B cell (primary cell): ENCODE results near the gene SMIM12. TPM values are rescaled to one million over a fixed set of nuclear protein-coding genes. Genes with fewer than 3 reads are reported as not detected.
"Not testable (repeated sequence)": the region's sequence is repeated elsewhere in the genome, so short reads cannot be mapped to it uniquely, and the experiment has no call there.

ENCODE experiments used
- ATAC-seq: fragments of 200-7000 bp; cut with Tn5 transposase; one replicate; pipeline ENCODE4 v1.10.0; 2021; ENCODE audit warnings: low read depth, mild to moderate bottlenecking, moderate number of reproducible peaks, moderate library complexity
- CTCF ChIA-PET: fragments of 350-600 bp; sonication (Branson Sonifier 250); formaldehyde crosslinking; loops from one replicate; lab custom pipeline; 2021; ENCODE audit warnings: antibody characterized with exemption, inconsistent platforms; lab: Charles Lee
- POLR2A ChIA-PET: fragments of 350-600 bp; sonication (Branson Sonifier 250); formaldehyde crosslinking; loops from one replicate; lab custom pipeline; 2021; ENCODE audit warnings: antibody characterized with exemption; lab: Charles Lee
- DNase-seq: peaks from one replicate; pipeline ENCODE4 v3.0.0; 2013
- H2AFZ ChIP-seq: 2 replicates; pipeline ENCODE4 v1.6.1; 2012; ENCODE audit warnings: mild to moderate bottlenecking, low read depth, low read length; ENCODE audit not compliant: insufficient read depth, poor library complexity, severe bottlenecking
- H3K27ac ChIP-seq, 2 donors: 1 replicate in 1 of 2; 2 replicates in 1 of 2; pipeline ENCODE4 v1.5.1; 2012 to 2013; ENCODE audit warnings: low read length in 2 of 2, mild to moderate bottlenecking in 2 of 2, moderate library complexity in 1 of 2
- H3K27me3 ChIP-seq, 4 experiments: fragments of 200-600 bp in 1 of 4; sonication (generic) in 1 of 4; replicated peaks in 1 of 4; 1 replicate in 2 of 4; 2 replicates in 2 of 4; pipeline versions ENCODE4 v1.6.1 to v1.7.0; 2013 to 2016; ENCODE audit warnings: low read length in 3 of 4, mild to moderate bottlenecking in 2 of 4, mixed read lengths in 1 of 4, moderate library complexity in 1 of 4; ENCODE audit not compliant: insufficient read depth in 4 of 4, control insufficient read depth in 3 of 4; ENCODE audit errors: control extremely low read depth in 1 of 4
- H3K36me3 ChIP-seq, 2 experiments: replicated peaks in 1 of 2; 1 replicate in 1 of 2; 2 replicates in 1 of 2; pipeline versions ENCODE4 v1.6.1 to v1.7.1; 2013; ENCODE audit warnings: low read length in 1 of 2; ENCODE audit not compliant: insufficient read depth in 2 of 2, control insufficient read depth in 1 of 2; ENCODE audit errors: control extremely low read depth in 1 of 2, extremely low read depth in 1 of 2
- H3K4me1 ChIP-seq, 2 donors: fragments of 200-600 bp in 1 of 2; sonication (generic) in 1 of 2; 1 replicate in 1 of 2; 2 replicates in 1 of 2; pipeline versions ENCODE4 v1.5.1 to v1.6.1; 2013 to 2017; ENCODE audit warnings: low read length in 2 of 2; ENCODE audit not compliant: control insufficient read depth in 2 of 2, insufficient read depth in 2 of 2
- H3K4me2 ChIP-seq: replicated peaks from 2 replicates; pipeline ENCODE3; 2012; ENCODE audit warnings: mild to moderate bottlenecking, low read depth, low read length; ENCODE audit not compliant: poor library complexity, severe bottlenecking
- H3K4me3 ChIP-seq, 5 experiments: fragments of 200-600 bp in 1 of 5; sonication (generic) in 1 of 5; 1 replicate in 3 of 5; 2 replicates in 2 of 5; pipeline versions ENCODE4 v1.5.1 to v1.7.0; 2011 to 2016; ENCODE audit warnings: low read length in 4 of 5, mild to moderate bottlenecking in 4 of 5, low read depth in 2 of 5, control low read depth in 1 of 5, moderate library complexity in 1 of 5; ENCODE audit not compliant: insufficient read depth in 1 of 5; ENCODE audit errors: control extremely low read depth in 1 of 5, extremely low read depth in 1 of 5
- H3K79me2 ChIP-seq: fragments of 200-600 bp; sonication (generic); one replicate; pipeline ENCODE4 v1.6.0; 2016; ENCODE audit warnings: low read length; ENCODE audit not compliant: control insufficient read depth, insufficient read depth
- H3K9ac ChIP-seq: fragments of 200-600 bp; sonication (generic); 2 replicates; pipeline ENCODE4 v1.6.1; 2017; ENCODE audit warnings: mild to moderate bottlenecking, low read length, moderate library complexity
- H3K9me3 ChIP-seq, 3 donors: one replicate each; pipeline versions ENCODE4 v1.6.1 to v1.7.1; 2013; ENCODE audit warnings: low read length in 2 of 3; ENCODE audit not compliant: control insufficient read depth in 2 of 3, insufficient read depth in 1 of 3; ENCODE audit errors: control extremely low read depth in 1 of 3
- H4K20me1 ChIP-seq: 2 replicates; pipeline ENCODE4 v1.6.0; 2012; ENCODE audit warnings: mild to moderate bottlenecking, low read length; ENCODE audit not compliant: insufficient read depth, control insufficient read depth, poor library complexity, severe bottlenecking
- H3K27ac Mint-ChIP-seq: one replicate; pipeline ENCODE4 v1.8.0; 2021; ENCODE audit warnings: mixed read lengths
- H3K27me3 Mint-ChIP-seq: one replicate; pipeline ENCODE4 v1.8.0; 2021; ENCODE audit warnings: mixed read lengths
- H3K4me1 Mint-ChIP-seq: one replicate; pipeline ENCODE4 v1.8.0; 2021; ENCODE audit warnings: mixed read lengths
- H3K4me3 Mint-ChIP-seq: one replicate; pipeline ENCODE4 v1.8.0; 2021; ENCODE audit warnings: mixed read lengths
- H3K9me3 Mint-ChIP-seq: one replicate; pipeline ENCODE4 v1.8.0; 2022; ENCODE audit warnings: mixed read lengths; ENCODE audit not compliant: insufficient read depth
- CTCF ChIP-seq: fragments of 200-600 bp; IDR thresholded peaks from one replicate; pipeline ENCODE4 v1.8.0; 2022; ENCODE audit warnings: antibody characterized with exemption, mild to moderate bottlenecking
- EZH2 ChIP-seq: IDR thresholded peaks from 2 replicates; pipeline ENCODE4 v1.6.1; 2012; ENCODE audit warnings: borderline replicate concordance, low read depth, mild to moderate bottlenecking, moderate library complexity, low read length; ENCODE audit not compliant: insufficient read depth, poor library complexity, severe bottlenecking
- WGBS: methylation state at CpG from one replicate; pipeline ENCODE4 v1.1.5; 2013; ENCODE audit warnings: missing lambda C conversion rate; ENCODE audit not compliant: insufficient coverage; 5-methylcytosine and 5-hydroxymethylcytosine counted together
- intact Hi-C: fragments of 100-400 bp; cut with micrococcal nuclease; formaldehyde crosslinking; loops from one replicate; pipeline ENCODE4 v1.10.0; 2022
- polyA plus RNA-seq: library from polyadenylated mRNA; depleted of rRNA; stranded (reverse); fragments of >200 nt; gene quantifications from 2 replicates; pipeline ENCODE4 v1.2.3, GENCODE V29; 2012
- total RNA-seq, 2 donors: library from RNA; stranded (reverse); fragments of 120-200 nt in 1 of 2; gene quantifications; 1 replicate in 1 of 2; 2 replicates in 1 of 2; pipeline versions ENCODE4 v1.2.3 to v1.2.4, GENCODE V29; 2013 to 2022

The SMIM12 gene
- total and polyA plus RNA-seq, 2 donors (not counting 1 experiment from before 2014, with no cell fraction given), result 26.2 to 33.1 TPM

GRCh38 chr1:34824817-34825454, 34.6 kb downstream of the SMIM12 start:
- Histone ChIP-seq H3K27me3 (no peaks in the 10 kb centered on the region), H3K4me3 (no peak overlapping the region), H3K9ac (no peak overlapping the region), H3K27ac (no peak overlapping the region), H3K36me3 (no peaks in the 10 kb centered on the region), H3K79me2 (no peaks in the 10 kb centered on the region), H4K20me1 (no peaks in the 10 kb centered on the region), H3K4me2 (no peak overlapping the region), H2AFZ (no peak overlapping the region), H3K9me3 (peaks cover 0 to 3% (median 0%) of the 10 kb centered on the region in 3 donors), H3K4me1 (no peaks in the 10 kb centered on the region)
- TF ChIP-seq EZH2 (no peak), CTCF (no peak)
- WGBS, result 100% methylated on average over 1 of the region's 3 CpGs
- ATAC-seq (no peak), DNase-seq (no peak)
- CTCF ChIA-PET, result no interaction called here
- no peak overlapping the region for H3K4me3 Mint-ChIP-seq
- no peaks in the 10 kb centered on the region for H3K27me3 Mint-ChIP-seq
- intact Hi-C loops, result no loop called here
- peaks cover 9% of the 10 kb centered on the region for H3K4me1 Mint-ChIP-seq
- no peak overlapping the region for H3K27ac Mint-ChIP-seq
- POLR2A ChIA-PET, result no interaction called here
- H3K9me3 Mint-ChIP-seq, result no peaks in the 10 kb centered on the region

GRCh38 chr1:34822202-34822601, 37.3 kb downstream of the SMIM12 start:
- Histone ChIP-seq H3K36me3 (no peaks in the 10 kb centered on the region), H3K79me2 (no peaks in the 10 kb centered on the region), H3K27ac (no peak overlapping the region), H3K4me3 (no peak overlapping the region), H3K4me1 (no peaks in the 10 kb centered on the region), H4K20me1 (no peaks in the 10 kb centered on the region), H3K9me3 (peaks cover 0 to 3% (median 0%) of the 10 kb centered on the region in 3 donors), H3K4me2 (no peak overlapping the region), H2AFZ (no peak overlapping the region), H3K9ac (no peak overlapping the region), H3K27me3 (no peaks in the 10 kb centered on the region)
- POLR2A ChIA-PET, result no interaction called here
- peaks cover 9% of the 10 kb centered on the region for H3K4me1 Mint-ChIP-seq
- no peak overlapping the region for H3K27ac Mint-ChIP-seq
- H3K27me3 Mint-ChIP-seq, result no peaks in the 10 kb centered on the region
- DNase-seq, result no peak
- H3K9me3 Mint-ChIP-seq, result no peaks in the 10 kb centered on the region
- ATAC-seq, result no peak
- intact Hi-C loops, result no loop called here
- no peak overlapping the region for H3K4me3 Mint-ChIP-seq
- no peak for TF ChIP-seq EZH2
- no peak for TF ChIP-seq CTCF
- CTCF ChIA-PET, result no interaction called here
- no CpG with 5 or more reads among the region's 3 CpGs for WGBS

GRCh38 chr1:34818862-34819261, 40.7 kb downstream of the SMIM12 start:
- no CpG with 5 or more reads among the region's 2 CpGs for WGBS
- H3K4me3 ChIP-seq, H3K79me2 ChIP-seq, H3K9me3 Mint-ChIP-seq, H4K20me1 ChIP-seq, POLR2A ChIA-PET, H3K27me3 ChIP-seq, H3K9ac ChIP-seq, H3K27me3 Mint-ChIP-seq, ATAC-seq, H3K4me3 Mint-ChIP-seq, H3K4me1 Mint-ChIP-seq, intact Hi-C loops, H2AFZ ChIP-seq, H3K27ac Mint-ChIP-seq, DNase-seq, H3K4me1 ChIP-seq, H3K9me3 ChIP-seq, H3K36me3 ChIP-seq, H3K27ac ChIP-seq, H3K4me2 ChIP-seq: not testable (repeated sequence)
- CTCF ChIA-PET, result interaction anchor here (0.6 kb wide), 1 partner anchor 48 kb away, joined by 3 read pairs; no protein-coding TSS in a partner anchor
